RWPE1 (cell line): ENCODE results near the gene NKX6-2.

Source experiments
- CTCF ChIA-PET: fragments of 350-600 bp; sonication (Branson Sonifier 250); formaldehyde crosslinking; extraction: SDS; loops from one replicate; lab custom pipeline; 2021; lab: Yijun Ruan, JAX
- POLR2A ChIA-PET: fragments of 400-600 bp; formaldehyde crosslinking; extraction: SDS; loops from one replicate; lab custom pipeline; 2020; ENCODE audit warnings: antibody characterized with exemption; ENCODE audit not compliant: low non-redundant PET; lab: Yijun Ruan, JAX
- DNase-seq: peaks from one replicate; pipeline ENCODE4 v3.0.0; 2012; ENCODE audit warnings: low spot score
- H3K27ac ChIP-seq: fragments of 450-650 bp; 2 replicates; pipeline ENCODE4 v1.5.1; 2017
- TF ChIP-seq, protein P1 (sequence below): fragments of 450-650 bp; conservative IDR thresholded peaks from 2 replicates; pipeline ENCODE4 v1.5.1; 2017; ENCODE audit warnings: low read depth, mild to moderate bottlenecking

The NKX6-2 gene

DNA sequence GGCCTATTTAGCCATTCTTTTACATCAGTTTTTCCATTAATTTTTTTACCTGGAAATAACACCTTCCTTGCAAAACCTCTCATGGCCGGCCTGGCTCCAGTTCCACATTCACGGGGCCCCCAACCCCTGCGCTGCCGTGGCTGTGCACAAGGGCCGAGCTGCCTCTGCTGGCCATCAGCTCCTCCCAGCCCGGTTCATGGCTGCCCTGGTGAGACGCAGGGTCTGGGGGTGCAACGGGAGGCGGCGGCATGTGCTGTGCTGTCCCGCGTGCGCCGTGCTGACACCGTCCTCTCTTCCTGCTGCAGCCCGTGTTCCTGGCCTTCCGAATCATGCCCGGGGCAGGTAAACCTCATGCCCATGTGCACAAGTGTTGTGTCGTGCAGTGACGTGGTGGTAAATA is 4.4 kb downstream of the NKX6-2 start:
- no peak overlapping the region for H3K27ac ChIP-seq
- ChIA-PET CTCF (interaction anchor here (1.1 kb wide), 1 partner anchor 316 kb away, joined by 3 read pairs; no protein-coding TSS in a partner anchor), POLR2A (no interaction called here)
- no peak for DNase-seq
- TF ChIP-seq, protein P1, sequence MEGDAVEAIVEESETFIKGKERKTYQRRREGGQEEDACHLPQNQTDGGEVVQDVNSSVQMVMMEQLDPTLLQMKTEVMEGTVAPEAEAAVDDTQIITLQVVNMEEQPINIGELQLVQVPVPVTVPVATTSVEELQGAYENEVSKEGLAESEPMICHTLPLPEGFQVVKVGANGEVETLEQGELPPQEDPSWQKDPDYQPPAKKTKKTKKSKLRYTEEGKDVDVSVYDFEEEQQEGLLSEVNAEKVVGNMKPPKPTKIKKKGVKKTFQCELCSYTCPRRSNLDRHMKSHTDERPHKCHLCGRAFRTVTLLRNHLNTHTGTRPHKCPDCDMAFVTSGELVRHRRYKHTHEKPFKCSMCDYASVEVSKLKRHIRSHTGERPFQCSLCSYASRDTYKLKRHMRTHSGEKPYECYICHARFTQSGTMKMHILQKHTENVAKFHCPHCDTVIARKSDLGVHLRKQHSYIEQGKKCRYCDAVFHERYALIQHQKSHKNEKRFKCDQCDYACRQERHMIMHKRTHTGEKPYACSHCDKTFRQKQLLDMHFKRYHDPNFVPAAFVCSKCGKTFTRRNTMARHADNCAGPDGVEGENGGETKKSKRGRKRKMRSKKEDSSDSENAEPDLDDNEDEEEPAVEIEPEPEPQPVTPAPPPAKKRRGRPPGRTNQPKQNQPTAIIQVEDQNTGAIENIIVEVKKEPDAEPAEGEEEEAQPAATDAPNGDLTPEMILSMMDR = no peak

- POLR2A ChIA-PET = no interaction called here
- no peak for DNase-seq
- TF ChIP-seq, protein P1 = no peak
- no peak overlapping the region for H3K27ac ChIP-seq
- CTCF ChIA-PET = no interaction called here
Observed at GRCh38 chr10:132780356-132780755, 5.6 kb downstream of the NKX6-2 start.

- no peak for DNase-seq
- ChIA-PET CTCF (no interaction called here), POLR2A (no interaction called here)
- TF ChIP-seq, protein P1 = no peak
- no peak overlapping the region for H3K27ac ChIP-seq
Observed at GRCh38 chr10:132779549-132780294, 6.2 kb downstream of the NKX6-2 start.

DNA sequence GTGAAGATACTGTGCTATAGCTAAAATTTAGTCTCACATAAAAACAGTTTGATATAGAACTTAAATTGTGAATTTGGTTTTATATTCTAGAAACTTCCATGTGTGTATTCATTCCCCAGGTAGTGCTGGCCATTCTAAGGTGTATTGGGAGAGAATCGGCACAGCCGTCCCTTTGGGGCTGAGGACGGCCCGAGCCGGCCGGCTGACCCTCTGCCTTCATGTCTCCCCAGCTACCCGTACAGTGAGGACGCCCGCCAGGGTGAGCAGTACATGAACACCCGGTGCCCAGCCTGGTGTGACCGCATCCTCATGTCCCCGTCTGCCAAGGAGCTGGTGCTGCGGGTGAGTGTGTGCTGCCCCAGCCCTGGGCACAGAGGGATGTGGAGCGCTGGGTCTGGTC is 8.5 kb downstream of the NKX6-2 start:
- TF ChIP-seq, protein P1 = no peak
- DNase-seq = no peak
- CTCF ChIA-PET = interaction anchor here (0.5 to 0.7 kb wide), 2 partner anchors 257 to 456 kb away, joined by 3 read pairs; no protein-coding TSS in a partner anchor
- H3K27ac ChIP-seq = no peak overlapping the region
- POLR2A ChIA-PET = no interaction called here

DNA sequence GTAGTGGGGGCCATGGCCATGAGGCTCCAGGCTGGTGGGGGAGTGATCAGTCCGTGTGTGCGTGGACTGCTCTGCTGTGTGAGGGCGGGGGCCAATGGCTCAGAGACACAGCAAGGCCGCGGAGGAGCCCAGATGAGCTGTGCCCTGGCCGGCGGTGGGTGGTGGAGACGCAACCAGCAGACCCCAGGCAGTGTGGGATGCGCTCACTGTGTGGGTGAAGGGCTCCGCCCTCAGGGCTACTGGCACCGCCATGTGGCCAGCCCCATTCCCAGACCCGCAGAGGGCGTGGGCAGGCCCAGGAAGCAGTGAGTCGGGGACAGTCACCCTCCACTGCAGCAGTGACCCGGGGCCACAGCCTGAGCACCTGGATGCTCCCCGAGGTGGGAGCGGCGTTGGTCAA is 9.1 kb downstream of the NKX6-2 start:
- TF ChIP-seq, protein P1 = no peak
- CTCF ChIA-PET = interaction anchor here (0.6 to 0.7 kb wide), 2 partner anchors 257 to 346 kb away, joined by 3 read pairs; no protein-coding TSS in a partner anchor
- no peak overlapping the region for H3K27ac ChIP-seq
- POLR2A ChIA-PET = no interaction called here
- no peak for DNase-seq

GRCh38 chr10:132776186-132776585 is 9.8 kb downstream of the NKX6-2 start:
- DNase-seq = no peak
- no peak overlapping the region for H3K27ac ChIP-seq
- POLR2A ChIA-PET = no interaction called here
- CTCF ChIA-PET = interaction anchor here (0.6 kb wide), 1 partner anchor 346 kb away, joined by 3 read pairs; no protein-coding TSS in a partner anchor
- TF ChIP-seq, protein P1 = no peak
